ENCODE measurements around the gene ANAPC4. TPM values are rescaled to one million over a fixed set of nuclear protein-coding genes. Genes with fewer than 3 reads are reported as not detected.
"Not testable (repeated sequence)": the region's sequence is repeated elsewhere in the genome, so short reads cannot be mapped to it uniquely, and the experiment has no call there.

ANAPC4 gene
- total RNA-seq, 4 donors from 2014 or later, result 14.9 to 32.0 (median 19.2) TPM

- H3K4me3 ChIP-seq (ENCODE audit: low read depth, poor library complexity, severe bottlenecking), result no peak overlapping the region
- 68 to 70% methylated on average over 2 of the region's 2 CpGs for WGBS, 2 donors
- DNase-seq (ENCODE audit: low spot score in 2 of 2), result no peak
- intact Hi-C loops (cut with DNase I; ENCODE audit: low total_unique reads), result no loop called here
- TF ChIP-seq CTCF (IDR thresholded peaks at IDR 0.05), result no peak
- no peak for TF ChIP-seq POLR2A (IDR thresholded peaks at IDR 0.05)
Observed at GRCh38 chr4:25370242-25370641, 6.8 kb upstream of the ANAPC4 start.

- intact Hi-C loops (cut with DNase I; ENCODE audit: low total_unique reads); DNase-seq (ENCODE audit: low spot score in 2 of 2); H3K4me3 ChIP-seq (ENCODE audit: low read depth, poor library complexity, severe bottlenecking): not testable (repeated sequence)
- 79 to 82% methylated on average over 9 of the region's 9 CpGs for WGBS, 2 donors
Observed at GRCh38 chr4:25372549-25372948, 4.5 kb upstream of the ANAPC4 start.

- WGBS, 2 donors, result 14 to 16% methylated on average over 18 of the region's 18 CpGs
- DNase-seq (ENCODE audit: low spot score in 2 of 2), result no peak
- intact Hi-C loops (cut with DNase I; ENCODE audit: low total_unique reads), result no loop called here
- peak overlapping the region; percentile 93 for H3K4me3 ChIP-seq (ENCODE audit: low read depth, poor library complexity, severe bottlenecking)
- TF ChIP-seq POLR2A (IDR thresholded peaks at IDR 0.05), result no peak
- no peak for TF ChIP-seq CTCF (IDR thresholded peaks at IDR 0.05)
Observed at GRCh38 chr4:25377572-25378436, 741 bp downstream of the ANAPC4 start.

GRCh38 chr4:25378437-25378743 is 1.3 kb downstream of the ANAPC4 start:
- no peak overlapping the region for H3K4me3 ChIP-seq (ENCODE audit: low read depth, poor library complexity, severe bottlenecking)
- intact Hi-C loops (cut with DNase I; ENCODE audit: low total_unique reads), result no loop called here
- DNase-seq (ENCODE audit: low spot score in 2 of 2), result no peak
- no peak for TF ChIP-seq POLR2A (IDR thresholded peaks at IDR 0.05)
- no peak for TF ChIP-seq CTCF (IDR thresholded peaks at IDR 0.05)
- WGBS, 2 donors, result 81 to 88% methylated on average over 6 of the region's 6 CpGs

GRCh38 chr4:25379591-25379990 is 2.5 kb downstream of the ANAPC4 start:
- WGBS, 2 donors, result 88 to 92% methylated on average over 2 of the region's 2 CpGs
- intact Hi-C loops (cut with DNase I; ENCODE audit: low total_unique reads), result no loop called here
- no peak for TF ChIP-seq POLR2A (IDR thresholded peaks at IDR 0.05)
- TF ChIP-seq CTCF (IDR thresholded peaks at IDR 0.05), result no peak
- DNase-seq (ENCODE audit: low spot score in 2 of 2), result no peak
- no peak overlapping the region for H3K4me3 ChIP-seq (ENCODE audit: low read depth, poor library complexity, severe bottlenecking)

GRCh38 chr4:25383647-25384046 is 6.6 kb downstream of the ANAPC4 start:
- DNase-seq (ENCODE audit: low spot score in 2 of 2), result no peak
- TF ChIP-seq CTCF (IDR thresholded peaks at IDR 0.05) (no peak), POLR2A (IDR thresholded peaks at IDR 0.05) (no peak)
- H3K4me3 ChIP-seq (ENCODE audit: low read depth, poor library complexity, severe bottlenecking), result no peak overlapping the region
- WGBS, 2 donors, result 40 to 79% methylated on average over 2 of the region's 2 CpGs
- intact Hi-C loops (cut with DNase I; ENCODE audit: low total_unique reads), result no loop called here
